GM18907 (cell line): ENCODE results near the gene ZNF814.
"Not testable (repeated sequence)": the region's sequence is repeated elsewhere in the genome, so short reads cannot be mapped to it uniquely, and the experiment has no call there.

Experiments
- ATAC-seq: cut with Tn5 transposase; IDR thresholded peaks from one replicate; pipeline ENCODE4 v1.9.1; 2021; ENCODE audit warnings: mild to moderate bottlenecking, moderate library complexity; ENCODE audit not compliant: unreplicated experiment

The ZNF814 gene

DNA sequence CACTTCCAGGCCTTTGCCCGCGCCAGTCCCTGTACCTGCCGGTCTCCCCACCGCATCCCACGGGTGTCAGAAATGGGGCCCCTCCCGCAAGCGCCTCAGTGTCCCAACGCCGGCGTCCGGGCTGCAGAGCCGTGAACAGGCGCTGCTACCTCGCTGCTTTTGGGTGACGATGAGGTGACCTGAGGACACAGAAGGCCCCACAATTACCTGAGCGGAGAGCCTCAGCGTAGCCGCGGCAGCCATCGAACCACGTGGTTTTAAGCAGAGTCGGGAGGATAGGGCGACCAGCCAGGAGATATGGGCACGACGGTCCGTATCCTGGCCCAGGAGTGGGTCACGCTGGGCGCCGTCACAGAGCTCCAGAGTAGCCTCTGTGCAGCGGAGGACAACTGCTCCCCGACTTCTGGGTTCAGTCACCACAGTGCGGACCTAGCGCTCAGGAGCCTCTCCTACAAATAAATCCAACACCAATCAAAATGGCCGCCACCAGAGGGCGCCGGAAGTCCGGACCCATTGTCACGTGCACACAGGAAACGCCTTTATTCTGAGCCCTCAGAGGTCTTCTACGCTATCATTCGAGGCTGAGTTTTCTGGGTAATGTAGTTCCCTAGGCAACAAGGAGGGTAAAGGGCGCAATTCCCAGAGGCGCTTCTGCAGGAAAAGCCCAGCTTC, at the start of gene ZNF814:
Gene ZNF814, minus strand, starts transcription at position 478 of the 672 bp plus-strand sequence. Its CDS starts 235 bp downstream, at position 243.
- ATAC-seq: no peak

DNA sequence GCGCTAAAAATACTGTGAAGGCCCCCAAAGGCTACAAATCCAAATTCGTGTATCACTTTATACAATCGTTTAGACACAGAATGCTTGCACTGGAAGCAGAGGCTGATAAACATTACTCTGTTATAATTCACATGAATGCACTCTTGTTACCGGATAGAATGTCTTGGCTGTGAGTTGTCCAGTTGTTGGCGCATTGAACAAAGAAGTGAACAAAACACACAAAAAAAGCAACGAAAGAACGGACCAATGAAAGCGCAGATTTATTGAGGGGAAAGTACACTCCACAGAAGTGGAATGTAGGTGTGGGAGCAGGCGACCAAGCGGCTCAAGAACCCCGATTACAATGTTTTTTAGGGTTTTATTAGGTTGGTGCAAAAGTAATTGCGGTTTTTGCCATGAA, 46.9 kb upstream of the ZNF814 start:
- no peak for ATAC-seq

DNA sequence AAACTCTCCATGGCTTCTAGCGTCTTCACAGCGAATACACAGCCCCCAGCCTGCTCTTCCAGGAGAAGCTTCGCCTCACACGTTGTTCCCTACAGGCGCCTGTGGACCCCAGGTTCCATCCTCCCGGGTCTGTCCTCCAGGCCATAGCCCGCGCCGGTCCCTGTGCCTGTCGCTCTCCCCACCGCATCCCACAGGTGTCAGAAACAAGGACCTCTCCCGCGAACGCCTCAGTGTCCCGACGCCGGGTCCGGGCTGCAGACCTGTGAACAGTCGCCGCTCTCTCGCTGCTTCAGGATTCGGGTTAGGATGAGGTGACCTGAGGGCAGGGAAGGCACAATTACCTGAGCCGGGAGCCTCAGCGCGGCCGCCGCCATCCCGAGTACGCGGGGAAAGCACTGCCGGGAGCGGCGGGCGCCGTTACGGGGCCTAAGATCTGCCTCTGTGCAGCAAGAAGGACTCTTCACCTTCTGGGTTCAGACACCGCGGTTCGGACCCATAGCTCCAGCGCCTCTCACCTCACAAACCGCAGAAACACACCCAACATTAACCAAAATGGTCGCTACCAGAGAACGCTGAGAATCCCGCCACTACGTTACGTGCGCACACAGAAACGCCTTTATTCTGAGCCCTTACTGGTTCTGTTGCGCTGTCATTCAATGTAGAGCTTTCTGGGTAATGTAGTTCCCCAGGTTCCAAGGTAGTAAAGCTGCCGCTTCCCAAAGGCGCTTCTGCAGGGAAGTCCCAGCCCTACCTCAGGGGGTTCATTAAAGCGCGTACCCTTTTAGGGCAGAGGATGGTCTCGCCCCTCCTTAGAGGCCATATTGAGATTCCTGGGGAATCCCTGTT, 46.2 kb upstream of the ZNF814 start, which contains the start of gene ZNF418:
Gene ZNF418, minus strand, starts transcription at position 583 of the 846 bp plus-strand sequence. CDS start 1,580 bp downstream, outside the sequence.
- no peak for ATAC-seq

DNA sequence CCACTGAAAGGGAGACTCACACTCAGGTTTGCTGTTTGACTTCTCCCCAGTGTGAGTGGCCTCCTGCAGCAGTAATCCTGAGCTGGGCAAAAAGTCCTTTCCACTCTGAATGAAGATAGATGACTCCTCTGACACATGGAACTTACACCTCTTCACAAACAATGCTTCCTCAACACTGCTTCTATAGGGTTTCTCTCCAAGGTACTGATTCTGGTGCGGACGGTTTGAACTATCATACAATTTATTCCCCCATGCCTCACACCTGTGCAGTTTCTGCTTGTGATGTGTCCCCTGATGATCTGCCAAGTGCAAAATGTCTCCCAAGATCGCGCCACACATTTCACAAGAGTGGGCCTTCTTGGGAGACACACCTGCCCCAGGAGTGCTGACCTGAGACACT, 38.8 kb upstream of the ZNF814 start:
- ATAC-seq: no peak

DNA sequence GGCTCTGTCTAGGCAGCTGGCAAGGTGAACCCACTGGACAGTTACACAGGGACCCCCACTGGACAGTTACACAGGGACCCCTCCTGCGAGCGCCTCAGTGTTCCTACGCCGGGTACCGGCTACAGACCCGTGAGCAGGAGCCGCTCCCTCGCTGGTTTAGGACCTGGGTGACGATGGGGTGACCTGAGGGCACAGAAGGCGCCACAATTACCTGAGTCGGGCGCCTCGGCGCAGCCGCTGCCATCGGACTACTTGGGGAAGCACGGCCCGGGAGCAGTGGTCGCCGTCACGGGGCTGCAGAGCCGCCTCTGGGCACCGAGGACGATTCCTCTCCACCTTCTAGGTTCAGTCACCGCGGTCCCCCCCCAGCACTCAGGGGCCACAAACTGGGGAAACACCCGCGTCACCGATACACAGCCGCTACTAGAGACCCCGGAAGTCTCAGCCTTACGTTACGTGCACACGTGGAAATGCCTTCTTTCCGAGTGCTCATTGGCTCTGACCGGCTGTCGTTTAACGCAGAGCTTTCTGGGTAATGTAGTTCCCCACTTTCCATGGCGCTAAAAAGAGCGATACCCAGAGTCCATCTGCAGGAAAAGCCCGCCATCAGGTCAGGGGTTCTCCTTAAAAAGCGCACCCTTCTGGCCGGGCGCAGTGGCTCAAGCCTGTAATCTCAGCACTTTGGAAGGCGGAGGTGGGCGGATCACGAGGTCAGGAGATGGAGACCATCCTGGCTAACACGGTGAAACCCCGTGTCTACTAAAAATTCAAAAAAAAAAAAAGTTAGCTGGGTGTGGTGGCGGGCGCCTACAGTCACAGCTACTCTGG, 27.5 kb upstream of the ZNF814 start, which contains the start of gene ZNF417:
Gene ZNF417, minus strand, starts transcription at position 425 of the 828 bp plus-strand sequence. Its CDS starts 181 bp downstream, at position 244.
- peak; percentile 97 for ATAC-seq

DNA sequence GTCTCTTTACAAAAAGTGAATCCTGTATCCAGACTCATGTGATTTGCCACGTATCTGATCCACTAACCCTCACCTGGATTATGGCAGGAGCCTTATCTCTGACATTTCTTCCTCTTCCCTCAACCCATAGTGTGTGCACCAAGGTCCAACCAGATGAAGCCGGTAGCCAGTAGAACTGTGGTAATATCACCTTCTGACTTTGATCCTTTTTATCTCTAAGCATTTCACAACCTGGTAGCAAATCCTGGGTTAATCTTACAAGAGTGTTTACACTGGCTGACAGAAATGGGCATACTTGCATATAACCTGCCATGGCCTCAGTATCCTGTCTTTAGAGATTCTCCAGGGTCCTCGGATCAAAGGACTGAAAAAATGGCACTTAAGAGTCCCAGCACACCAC, 25.7 kb upstream of the ZNF814 start:
- ATAC-seq: no peak

DNA sequence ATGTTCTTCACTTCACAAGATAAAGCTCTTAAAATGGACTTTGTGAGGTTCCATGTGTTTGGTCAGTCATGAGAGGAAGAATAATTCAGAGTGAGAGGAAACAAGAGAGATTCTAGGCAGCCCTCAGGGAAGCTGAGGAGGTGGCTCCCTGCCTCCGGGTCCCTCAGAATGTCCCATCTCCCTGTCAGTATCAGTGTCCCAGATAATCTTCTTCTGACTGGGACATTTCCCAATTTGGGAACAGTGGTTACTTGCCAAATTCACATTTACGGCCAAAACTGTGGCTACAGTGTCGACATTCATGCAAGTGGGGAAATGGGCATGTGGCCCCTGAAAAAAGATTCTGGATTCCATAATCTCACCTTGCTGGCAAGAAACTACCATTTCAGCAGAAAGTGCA, 18.6 kb upstream of the ZNF814 start:
- no peak for ATAC-seq

DNA sequence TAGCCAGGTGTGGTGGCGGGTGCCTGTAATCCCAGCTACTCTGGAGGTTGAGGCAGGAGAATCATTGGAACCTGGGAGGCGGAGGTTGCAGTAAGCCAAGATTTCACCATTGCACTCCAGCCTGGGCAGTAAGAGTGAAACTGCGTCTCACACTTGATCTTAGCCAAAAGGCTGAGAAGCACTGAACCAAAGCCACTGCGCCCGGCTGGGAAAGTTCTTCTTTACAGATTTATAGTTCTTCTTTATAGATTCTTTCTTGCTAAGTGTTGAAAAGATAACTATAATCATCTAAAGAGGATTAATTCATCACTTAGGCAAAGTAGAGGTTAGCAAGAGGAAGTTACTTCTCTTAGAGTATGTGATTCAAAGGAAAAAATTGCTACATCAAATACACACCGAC, 16.4 kb upstream of the ZNF814 start:
- no peak for ATAC-seq

DNA sequence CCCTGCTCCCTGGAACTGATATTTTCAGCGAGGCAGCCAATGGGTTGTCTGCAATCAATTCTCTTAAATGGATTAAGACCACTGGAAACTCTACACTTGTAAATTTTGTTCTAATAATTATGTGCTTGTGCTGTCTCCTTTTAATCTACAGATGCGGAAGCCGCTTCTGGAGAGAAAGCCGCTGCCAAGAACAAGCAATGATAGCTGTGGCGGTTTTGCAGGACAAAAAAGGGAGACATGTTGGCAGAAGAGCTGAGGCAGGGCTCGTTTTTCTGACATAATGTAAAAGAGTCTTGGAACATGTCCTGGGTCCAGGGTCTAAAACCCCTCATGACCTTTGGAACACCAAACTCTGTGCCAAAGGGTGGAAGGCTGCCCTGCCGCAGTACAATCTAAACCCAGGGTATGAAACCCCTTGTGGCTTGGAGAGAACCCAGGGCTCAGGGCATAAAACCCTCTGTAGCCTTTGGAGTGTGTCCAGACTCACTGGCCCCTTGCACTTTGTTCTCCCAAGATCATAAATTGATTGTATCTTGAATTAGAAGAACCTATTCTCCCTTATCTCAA, 14.9 kb upstream of the ZNF814 start:
- ATAC-seq: no peak

DNA sequence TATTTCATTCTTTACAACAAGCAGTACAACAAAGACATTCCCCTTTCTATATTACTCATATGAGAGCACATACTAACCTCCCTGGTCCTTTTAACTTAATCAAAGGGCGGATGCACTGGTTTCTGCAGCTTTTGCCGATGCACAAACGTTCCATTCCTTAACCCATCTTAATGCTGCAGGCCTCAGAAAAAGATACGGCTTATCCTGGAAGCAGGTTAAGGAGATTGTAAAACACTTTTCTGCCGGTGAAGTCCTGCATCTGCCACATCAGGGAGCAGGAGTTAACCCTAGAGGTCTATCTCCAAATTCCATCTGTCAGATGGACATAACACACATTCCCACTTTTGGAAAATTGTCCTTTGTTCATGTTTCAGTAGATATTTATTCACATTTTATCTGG, 11.5 kb upstream of the ZNF814 start:
- no peak for ATAC-seq

DNA sequence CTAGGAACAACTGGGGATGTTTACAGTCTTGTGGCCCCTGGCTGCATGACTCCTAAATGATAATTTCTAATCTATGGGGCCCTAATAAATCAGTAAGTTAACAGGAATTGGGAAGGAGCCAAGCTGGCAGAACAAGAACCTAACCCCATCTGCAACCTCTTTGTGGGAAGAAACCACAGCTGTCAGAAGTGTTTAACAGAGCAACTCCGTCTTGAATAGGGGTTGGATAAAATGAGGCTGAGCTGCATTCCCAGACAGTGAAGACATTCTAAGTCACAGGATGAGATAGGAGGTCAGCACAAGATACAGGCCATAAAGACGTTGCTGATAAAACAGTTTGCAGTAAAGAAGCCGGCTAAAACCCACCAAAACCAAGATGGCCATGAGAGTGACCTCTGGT, 1.9 kb upstream of the ZNF814 start:
- ATAC-seq: not testable (repeated sequence)

DNA sequence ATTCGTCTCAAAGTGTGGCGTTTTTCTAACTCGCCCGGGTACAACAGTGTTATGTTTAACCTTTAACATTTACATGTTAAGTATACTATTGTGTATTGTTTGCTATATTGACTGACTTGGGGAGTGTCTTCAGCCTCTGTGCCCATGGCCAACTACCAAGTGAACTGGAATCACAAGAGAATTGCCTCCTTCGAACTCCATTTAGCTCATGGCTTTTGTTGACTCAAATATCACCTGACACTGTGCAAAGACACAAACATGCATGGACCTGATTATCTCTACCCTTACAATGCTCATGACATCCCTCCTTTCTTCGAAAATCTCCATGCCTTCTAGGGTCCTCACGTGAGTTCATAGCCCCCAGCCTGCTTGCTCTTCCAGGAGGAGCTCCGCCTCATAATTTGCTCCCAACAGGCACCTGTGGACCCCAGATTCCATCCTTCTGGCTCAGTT, 704 bp downstream of the ZNF814 start:
- ATAC-seq: no peak

DNA sequence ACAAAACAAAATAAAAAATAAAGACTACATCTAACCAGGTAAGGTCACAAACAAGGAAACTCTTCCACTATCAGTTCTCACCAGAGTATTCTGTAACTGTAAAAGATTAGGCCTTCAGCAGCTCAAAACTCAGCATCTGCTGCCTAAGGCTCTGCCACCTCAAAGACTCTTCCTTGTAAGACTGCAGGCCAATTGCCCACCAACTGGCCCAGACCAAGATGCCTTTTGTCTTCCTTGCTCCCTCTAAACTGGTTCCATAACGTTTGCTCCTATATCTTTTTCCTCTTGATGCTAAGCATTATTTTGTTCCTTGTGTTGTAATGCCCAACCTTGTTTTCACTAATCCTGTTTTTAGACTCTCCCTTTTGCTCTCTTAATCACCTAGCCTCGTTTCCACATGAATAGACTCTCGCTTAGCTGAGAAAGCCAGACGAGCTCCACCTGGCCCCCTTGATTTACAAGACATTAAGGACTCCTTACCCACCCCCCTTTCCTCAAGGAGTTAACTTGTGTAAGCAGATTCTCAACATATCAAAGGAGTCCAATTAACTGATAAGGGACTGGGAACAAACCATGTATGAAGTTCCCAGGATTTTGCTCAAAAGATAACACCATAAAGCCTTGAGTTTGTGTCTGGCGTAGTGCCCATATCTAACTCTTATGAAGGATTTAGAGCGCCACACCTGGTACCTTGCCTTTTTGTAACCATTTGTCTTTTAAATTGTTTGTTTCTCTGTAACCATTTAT, 1.5 kb downstream of the ZNF814 start:
- no peak for ATAC-seq

DNA sequence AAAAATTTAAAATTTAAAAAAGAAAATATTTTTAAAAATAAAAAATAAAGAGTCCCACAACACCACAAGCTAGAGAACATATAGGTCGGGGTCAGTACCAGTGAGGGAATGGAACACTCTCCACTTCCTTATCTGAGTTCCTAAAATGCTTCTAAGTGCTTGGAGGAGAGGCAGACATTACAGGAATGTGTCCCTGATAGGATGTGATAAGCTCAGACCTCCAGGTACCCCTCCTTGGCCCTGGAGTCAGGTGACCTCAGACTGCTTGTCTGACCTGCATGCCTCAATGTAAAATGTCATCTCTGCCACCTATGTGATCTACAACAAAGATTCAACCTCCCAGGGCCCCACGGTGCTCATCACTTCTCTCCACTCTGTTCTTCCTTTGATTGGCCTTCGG, 2.8 kb downstream of the ZNF814 start:
- no peak for ATAC-seq

DNA sequence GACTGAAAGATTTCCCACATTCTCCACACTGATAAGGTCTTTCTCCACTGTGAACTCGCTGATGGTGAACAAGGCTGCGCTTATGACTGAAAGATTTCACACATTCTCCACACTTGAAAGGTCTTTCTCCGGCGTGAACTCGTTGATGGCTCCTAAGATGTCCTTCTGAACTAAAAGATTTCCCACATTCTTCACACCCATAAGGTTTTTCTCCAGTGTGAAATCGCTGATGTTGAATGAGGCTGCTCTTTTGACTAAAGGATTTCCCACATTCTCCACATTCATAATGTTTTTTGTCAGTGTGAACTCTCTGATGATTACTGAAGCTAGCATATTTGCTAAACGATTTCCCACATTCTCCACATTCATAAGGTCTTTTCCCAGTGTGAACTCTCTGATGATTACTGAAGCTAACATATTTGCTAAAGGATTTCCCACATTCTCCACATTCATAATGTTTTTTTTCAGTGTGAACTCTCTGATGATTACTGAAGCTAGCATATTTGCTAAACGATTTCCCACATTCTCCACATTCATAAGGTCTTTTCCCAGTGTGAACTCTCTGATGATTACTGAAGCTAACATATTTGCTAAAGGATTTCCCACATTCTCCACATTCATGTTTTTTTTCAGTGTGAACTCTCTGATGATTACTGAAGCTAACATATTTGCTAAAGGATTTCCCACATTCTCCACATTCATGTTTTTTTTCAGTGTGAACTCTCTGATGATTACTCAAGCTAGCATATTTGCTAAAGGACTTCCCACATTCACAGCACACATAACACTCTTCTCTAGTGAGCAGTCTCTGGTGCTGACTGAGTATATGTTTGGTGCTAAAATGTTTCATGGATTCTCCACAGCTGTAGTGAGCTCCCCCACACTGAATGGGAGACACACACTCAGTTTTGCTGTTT, 14.7 kb downstream of the ZNF814 start:
- ATAC-seq: not testable (repeated sequence)

DNA sequence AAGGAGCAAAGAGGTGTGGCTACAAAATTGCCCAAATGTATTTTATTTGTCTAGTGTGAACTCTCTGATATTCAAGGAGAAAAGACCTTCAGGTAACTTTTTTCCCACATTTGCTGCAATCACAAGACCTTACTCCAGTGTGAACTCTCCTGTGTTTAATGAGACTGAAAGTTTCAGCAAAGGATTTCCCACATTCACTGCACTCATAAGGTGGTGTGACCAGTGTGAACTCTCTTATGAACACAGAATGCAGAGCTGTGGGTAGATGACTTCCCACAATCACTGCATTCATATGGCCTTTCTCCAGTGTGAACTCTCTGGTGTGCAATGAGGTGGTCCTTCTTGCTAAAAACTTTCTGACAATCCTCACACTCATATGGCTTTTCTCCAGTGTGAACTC, 16.4 kb downstream of the ZNF814 start:
- ATAC-seq: no peak

DNA sequence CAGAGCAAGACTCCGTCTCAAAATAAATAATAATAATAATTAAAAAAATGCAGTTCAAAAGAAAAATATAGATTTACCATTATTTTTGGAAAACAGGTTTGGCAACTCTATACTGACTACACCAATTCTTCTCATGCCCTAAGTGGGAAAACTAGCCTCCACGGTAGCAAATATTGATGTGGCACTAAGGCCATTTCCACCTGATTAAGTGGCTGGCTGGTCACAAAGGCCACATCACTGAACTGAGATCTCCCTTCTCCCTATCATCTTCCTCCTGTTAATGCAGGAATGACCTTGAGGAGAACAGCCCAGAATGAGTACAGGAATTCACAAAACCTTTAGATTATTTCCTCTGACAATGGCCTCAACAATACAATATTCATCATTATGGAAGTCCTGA, 18.6 kb downstream of the ZNF814 start:
- no peak for ATAC-seq

DNA sequence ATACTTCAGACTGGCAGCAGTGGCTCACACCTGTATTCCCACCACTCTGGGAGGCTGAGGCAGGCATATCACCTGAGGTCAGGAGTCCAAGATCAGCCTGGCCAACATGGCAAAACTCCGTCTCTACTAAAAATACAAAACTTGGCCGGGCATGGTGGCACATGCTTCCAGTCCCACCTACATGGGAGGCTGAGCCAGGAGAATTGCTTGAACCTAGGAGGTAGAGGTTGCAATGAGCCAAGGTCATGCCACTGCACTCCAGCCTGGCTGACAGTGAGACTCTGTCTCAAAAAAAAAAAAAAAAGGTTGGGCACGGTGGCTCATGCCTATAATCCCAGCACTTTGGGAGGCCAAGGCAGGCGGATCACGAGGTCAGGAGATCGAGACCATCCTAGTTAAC, 19.2 kb downstream of the ZNF814 start:
- not testable (repeated sequence) for ATAC-seq
